Neural progenitor cell (in vitro differentiated cells): ENCODE data around the gene RSPH6A.

Experiments
- EZH2phosphoT487 ChIP-seq: fragments of 200-600 bp; sonication (generic); IDR thresholded peaks from 2 replicates; pipeline ENCODE4 v1.6.1; 2017; ENCODE audit warnings: antibody characterized with exemption
- TF ChIP-seq, protein P1 (sequence below): fragments of 200-600 bp; sonication (generic); IDR thresholded peaks from 2 replicates; pipeline ENCODE4 v1.5.1; 2017; ENCODE audit warnings: antibody characterized with exemption, mild to moderate bottlenecking

DNA sequence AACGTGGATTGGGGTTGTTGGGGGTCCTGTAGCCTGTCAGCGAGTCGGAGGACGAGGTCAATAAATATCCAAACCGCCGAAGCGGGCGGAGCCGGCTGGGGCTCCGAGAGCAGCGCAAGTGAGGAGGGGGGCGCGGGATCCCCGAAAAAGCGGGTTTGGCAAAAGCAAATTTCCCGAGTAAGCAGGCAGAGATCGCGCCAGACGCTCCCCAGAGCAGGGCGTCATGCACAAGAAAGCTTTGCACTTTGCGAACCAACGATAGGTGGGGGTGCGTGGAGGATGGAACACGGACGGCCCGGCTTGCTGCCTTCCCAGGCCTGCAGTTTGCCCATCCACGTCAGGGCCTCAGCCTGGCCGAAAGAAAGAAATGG is 45.3 kb downstream of the RSPH6A start:
- TF ChIP-seq, protein P1, sequence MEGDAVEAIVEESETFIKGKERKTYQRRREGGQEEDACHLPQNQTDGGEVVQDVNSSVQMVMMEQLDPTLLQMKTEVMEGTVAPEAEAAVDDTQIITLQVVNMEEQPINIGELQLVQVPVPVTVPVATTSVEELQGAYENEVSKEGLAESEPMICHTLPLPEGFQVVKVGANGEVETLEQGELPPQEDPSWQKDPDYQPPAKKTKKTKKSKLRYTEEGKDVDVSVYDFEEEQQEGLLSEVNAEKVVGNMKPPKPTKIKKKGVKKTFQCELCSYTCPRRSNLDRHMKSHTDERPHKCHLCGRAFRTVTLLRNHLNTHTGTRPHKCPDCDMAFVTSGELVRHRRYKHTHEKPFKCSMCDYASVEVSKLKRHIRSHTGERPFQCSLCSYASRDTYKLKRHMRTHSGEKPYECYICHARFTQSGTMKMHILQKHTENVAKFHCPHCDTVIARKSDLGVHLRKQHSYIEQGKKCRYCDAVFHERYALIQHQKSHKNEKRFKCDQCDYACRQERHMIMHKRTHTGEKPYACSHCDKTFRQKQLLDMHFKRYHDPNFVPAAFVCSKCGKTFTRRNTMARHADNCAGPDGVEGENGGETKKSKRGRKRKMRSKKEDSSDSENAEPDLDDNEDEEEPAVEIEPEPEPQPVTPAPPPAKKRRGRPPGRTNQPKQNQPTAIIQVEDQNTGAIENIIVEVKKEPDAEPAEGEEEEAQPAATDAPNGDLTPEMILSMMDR = no peak
- TF ChIP-seq EZH2phosphoT487 = no peak
